ENCODE results near the gene CNMD.
"Not testable (repeated sequence)": the region's sequence is repeated elsewhere in the genome, so short reads cannot be mapped to it uniquely, and the experiment has no call there.

Gene CNMD

DNA sequence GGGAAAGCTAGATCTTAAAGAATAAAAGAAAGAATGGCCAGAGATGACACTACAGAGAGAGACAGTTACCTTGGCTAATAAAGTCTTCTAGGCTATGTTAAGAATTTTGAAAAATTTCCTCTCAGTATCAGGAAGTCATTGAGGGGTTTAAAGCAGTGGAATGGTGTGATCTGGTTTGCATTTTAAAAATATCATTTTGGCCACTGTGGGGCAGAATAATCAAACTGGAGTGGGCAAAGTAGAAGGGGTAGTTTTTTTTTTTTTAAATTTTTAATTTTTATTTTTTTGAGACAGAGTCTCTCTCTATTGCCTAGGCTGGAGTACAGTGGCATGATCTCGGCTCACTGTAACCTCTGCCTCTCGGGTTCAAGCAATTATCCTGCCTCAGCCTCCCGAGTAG is 4.4 kb upstream of the CNMD start:
- H3K9me3 ChIP-seq (ENCODE audit: control insufficient read depth, low read length): no peaks in the 10 kb centered on the region
- H3K4me3 ChIP-seq (ENCODE audit: low read length): no peak overlapping the region
- DNase-seq (ENCODE audit: low read depth): no peak
- H3K9ac ChIP-seq (ENCODE audit: low read length): no peak overlapping the region
- H3K4me1 ChIP-seq (ENCODE audit: control insufficient read depth, insufficient read depth, low read length): no peaks in the 10 kb centered on the region
- H3K36me3 ChIP-seq (ENCODE audit: control insufficient read depth, insufficient read depth, low read length, severe bottlenecking): no peaks in the 10 kb centered on the region
- peaks cover 35% of the 10 kb centered on the region for H3K27me3 ChIP-seq (replicated peaks; ENCODE audit: control insufficient read depth, insufficient read depth, low read length)

GRCh38 chr13:52743569-52743968 is 3.9 kb upstream of the CNMD start:
- peaks cover 37% of the 10 kb centered on the region for H3K27me3 ChIP-seq (replicated peaks; ENCODE audit: control insufficient read depth, insufficient read depth, low read length)
- H3K9me3 ChIP-seq (ENCODE audit: control insufficient read depth, low read length): no peaks in the 10 kb centered on the region
- DNase-seq (ENCODE audit: low read depth): no peak
- peaks cover 2% of the 10 kb centered on the region for H3K4me1 ChIP-seq (ENCODE audit: control insufficient read depth, insufficient read depth, low read length)
- H3K9ac ChIP-seq (ENCODE audit: low read length): no peak overlapping the region
- no peaks in the 10 kb centered on the region for H3K36me3 ChIP-seq (ENCODE audit: control insufficient read depth, insufficient read depth, low read length, severe bottlenecking)
- no peak overlapping the region for H3K4me3 ChIP-seq (ENCODE audit: low read length)

DNA sequence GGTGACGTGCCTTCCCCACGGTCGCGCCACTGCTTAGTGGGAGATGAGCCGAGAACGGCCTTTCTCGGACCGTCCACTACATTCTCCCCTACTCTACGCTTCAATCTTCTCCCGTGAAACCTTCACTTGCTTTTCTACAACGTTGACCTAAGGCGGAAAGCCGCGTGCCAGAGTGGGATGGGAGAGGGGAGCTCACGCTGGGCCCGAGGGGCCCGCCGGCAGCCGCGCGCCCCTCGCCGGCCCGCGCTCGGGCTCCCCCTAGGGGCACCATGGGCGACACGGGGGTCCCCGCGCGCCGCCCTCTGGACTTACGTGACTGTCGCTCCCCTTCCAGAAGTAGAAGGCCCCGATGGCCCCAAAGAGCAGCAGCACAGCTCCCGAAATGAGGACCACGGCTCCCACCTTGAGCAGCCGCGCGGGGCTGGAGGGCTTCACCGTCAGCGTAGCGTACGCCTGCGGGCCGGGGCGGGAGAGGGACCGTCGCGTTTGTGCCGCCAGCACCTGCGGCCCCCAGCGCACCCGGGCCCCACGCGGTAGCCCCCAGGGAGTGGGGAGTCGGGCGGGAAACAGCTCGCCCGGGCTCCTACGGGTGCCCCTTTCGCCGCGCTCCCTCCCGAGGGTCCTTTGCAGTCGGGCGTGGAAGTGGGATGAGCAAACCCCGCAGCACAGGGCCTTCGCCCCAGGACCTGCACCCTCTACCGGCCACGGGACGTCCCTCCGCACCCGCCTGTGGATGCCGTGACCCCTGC is 727 bp downstream of the CNMD start:
- Histone ChIP-seq H3K27me3 (replicated peaks; ENCODE audit: control insufficient read depth, insufficient read depth, low read length) (peaks cover 53% of the 10 kb centered on the region), H3K4me1 (ENCODE audit: control insufficient read depth, insufficient read depth, low read length) (peaks cover 3% of the 10 kb centered on the region), H3K4me3 (ENCODE audit: low read length) (peak overlapping the region; percentile 50), H3K36me3 (ENCODE audit: control insufficient read depth, insufficient read depth, low read length, severe bottlenecking) (no peaks in the 10 kb centered on the region), H3K9ac (ENCODE audit: low read length) (no peak overlapping the region), H3K9me3 (ENCODE audit: control insufficient read depth, low read length) (no peaks in the 10 kb centered on the region)
- DNase-seq (ENCODE audit: low read depth): peak; percentile 2

DNA sequence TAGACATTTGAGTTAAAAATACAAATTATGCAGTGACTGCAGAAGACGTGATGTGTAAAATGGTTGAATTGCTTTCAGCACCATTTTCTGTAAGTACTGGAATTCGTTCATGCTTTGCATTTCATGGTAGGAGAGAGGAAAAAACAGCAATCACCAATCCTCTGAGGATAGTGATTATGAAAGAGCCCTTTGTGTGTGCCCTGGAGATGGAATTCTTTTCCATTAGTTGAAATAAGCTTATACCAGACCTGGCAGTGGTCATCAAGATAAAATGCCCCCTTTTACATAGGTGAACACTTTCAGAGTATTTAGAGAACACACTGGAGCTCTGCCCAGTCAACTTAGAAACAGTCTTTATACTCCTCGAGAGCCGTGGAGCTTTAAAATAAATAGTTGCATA is 1.7 kb downstream of the CNMD start:
- no peak for DNase-seq (ENCODE audit: low read depth)
- Histone ChIP-seq H3K4me3 (ENCODE audit: low read length) (no peak overlapping the region), H3K36me3 (ENCODE audit: control insufficient read depth, insufficient read depth, low read length, severe bottlenecking) (no peaks in the 10 kb centered on the region), H3K4me1 (ENCODE audit: control insufficient read depth, insufficient read depth, low read length) (peaks cover 3% of the 10 kb centered on the region), H3K9me3 (ENCODE audit: control insufficient read depth, low read length) (no peaks in the 10 kb centered on the region), H3K9ac (ENCODE audit: low read length) (no peak overlapping the region), H3K27me3 (replicated peaks; ENCODE audit: control insufficient read depth, insufficient read depth, low read length) (peaks cover 52% of the 10 kb centered on the region)

DNA sequence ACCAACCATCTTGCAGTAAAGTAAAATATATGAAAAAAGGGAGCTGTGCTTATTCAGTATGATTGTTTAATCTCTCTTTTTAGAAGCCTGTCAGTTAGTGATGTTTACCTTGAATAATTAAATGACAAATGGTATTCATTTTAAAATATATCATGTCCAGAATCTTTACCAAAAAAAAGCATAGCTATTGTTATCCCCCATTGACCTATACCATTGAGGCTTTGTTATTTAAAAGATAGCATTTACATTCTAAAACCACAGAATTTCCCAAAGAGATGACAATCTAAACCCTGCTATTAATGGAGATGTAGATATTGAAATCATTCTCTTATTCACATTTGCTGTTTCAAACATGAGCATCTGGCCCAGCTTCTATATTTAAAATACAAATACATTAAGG is 2.2 kb downstream of the CNMD start:
- no peaks in the 10 kb centered on the region for H3K36me3 ChIP-seq (ENCODE audit: control insufficient read depth, insufficient read depth, low read length, severe bottlenecking)
- no peaks in the 10 kb centered on the region for H3K9me3 ChIP-seq (ENCODE audit: control insufficient read depth, low read length)
- H3K27me3 ChIP-seq (replicated peaks; ENCODE audit: control insufficient read depth, insufficient read depth, low read length): peaks cover 53% of the 10 kb centered on the region
- H3K4me1 ChIP-seq (ENCODE audit: control insufficient read depth, insufficient read depth, low read length): peaks cover 3% of the 10 kb centered on the region
- H3K4me3 ChIP-seq (ENCODE audit: low read length): no peak overlapping the region
- no peak for DNase-seq (ENCODE audit: low read depth)
- H3K9ac ChIP-seq (ENCODE audit: low read length): no peak overlapping the region

- H3K36me3 ChIP-seq (ENCODE audit: control insufficient read depth, insufficient read depth, low read length, severe bottlenecking): no peaks in the 10 kb centered on the region
- H3K9ac ChIP-seq (ENCODE audit: low read length): no peak overlapping the region
- no peaks in the 10 kb centered on the region for H3K9me3 ChIP-seq (ENCODE audit: control insufficient read depth, low read length)
- peaks cover 3% of the 10 kb centered on the region for H3K4me1 ChIP-seq (ENCODE audit: control insufficient read depth, insufficient read depth, low read length)
- DNase-seq (ENCODE audit: low read depth): no peak
- no peak overlapping the region for H3K4me3 ChIP-seq (ENCODE audit: low read length)
- peaks cover 53% of the 10 kb centered on the region for H3K27me3 ChIP-seq (replicated peaks; ENCODE audit: control insufficient read depth, insufficient read depth, low read length)
Observed at GRCh38 chr13:52736891-52737290, 2.7 kb downstream of the CNMD start.

DNA sequence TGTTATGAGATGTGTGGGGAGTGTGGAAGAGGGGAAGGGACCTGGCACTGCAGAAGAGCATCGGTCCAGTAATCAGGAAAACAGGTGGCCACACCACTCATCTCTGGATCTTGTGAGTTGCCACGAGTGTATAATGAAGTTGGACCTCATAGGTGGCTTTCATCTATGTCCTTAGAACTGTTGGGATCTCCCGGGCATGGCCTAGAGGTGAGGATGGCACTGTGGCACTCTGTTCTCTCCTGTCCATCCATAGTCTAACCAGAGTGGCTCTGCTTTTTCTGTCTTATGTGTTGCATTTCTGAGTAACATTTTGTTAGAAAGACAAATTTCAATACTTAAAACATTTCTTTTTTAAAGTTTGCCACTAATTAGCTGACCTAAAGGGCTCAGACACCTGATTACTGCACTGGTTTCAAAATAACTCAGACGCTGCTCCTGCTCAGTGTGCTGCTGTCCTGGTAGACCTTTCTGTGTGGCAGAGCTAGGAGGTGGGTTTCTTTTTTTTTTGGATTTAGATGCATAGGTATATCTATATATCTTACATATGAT is 5.5 kb downstream of the CNMD start:
- peaks cover 39% of the 10 kb centered on the region for H3K27me3 ChIP-seq (replicated peaks; ENCODE audit: control insufficient read depth, insufficient read depth, low read length)
- H3K9me3 ChIP-seq (ENCODE audit: control insufficient read depth, low read length): no peaks in the 10 kb centered on the region
- H3K4me1 ChIP-seq (ENCODE audit: control insufficient read depth, insufficient read depth, low read length): peaks cover 3% of the 10 kb centered on the region
- no peak overlapping the region for H3K4me3 ChIP-seq (ENCODE audit: low read length)
- H3K9ac ChIP-seq (ENCODE audit: low read length): no peak overlapping the region
- H3K36me3 ChIP-seq (ENCODE audit: control insufficient read depth, insufficient read depth, low read length, severe bottlenecking): no peaks in the 10 kb centered on the region
- DNase-seq (ENCODE audit: low read depth): no peak

DNA sequence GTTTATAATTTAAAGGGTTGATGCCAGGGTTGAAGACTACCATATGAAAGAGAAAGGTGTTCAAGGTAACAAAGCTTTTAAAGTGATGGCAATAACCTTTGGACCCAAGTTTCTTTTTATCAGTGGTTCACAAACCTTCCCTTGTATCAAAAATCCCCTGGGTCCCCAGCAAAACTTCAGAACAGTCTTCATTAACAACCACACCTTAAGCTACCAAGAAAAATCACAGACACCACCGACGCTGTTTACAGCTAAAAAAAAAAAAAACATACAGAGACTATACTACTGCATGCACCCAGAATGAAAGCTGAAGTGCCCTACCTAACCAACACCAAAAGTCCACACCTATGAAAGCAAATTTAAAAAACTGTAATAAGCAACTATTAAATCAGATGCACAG is 13.4 kb downstream of the CNMD start:
- no peaks in the 10 kb centered on the region for H3K36me3 ChIP-seq (ENCODE audit: control insufficient read depth, insufficient read depth, low read length, severe bottlenecking)
- peaks cover 4% of the 10 kb centered on the region for H3K27me3 ChIP-seq (replicated peaks; ENCODE audit: control insufficient read depth, insufficient read depth, low read length)
- no peak overlapping the region for H3K4me3 ChIP-seq (ENCODE audit: low read length)
- H3K9ac ChIP-seq (ENCODE audit: low read length): no peak overlapping the region
- no peaks in the 10 kb centered on the region for H3K9me3 ChIP-seq (ENCODE audit: control insufficient read depth, low read length)
- DNase-seq (ENCODE audit: low read depth): no peak
- H3K4me1 ChIP-seq (ENCODE audit: control insufficient read depth, insufficient read depth, low read length): no peaks in the 10 kb centered on the region

GRCh38 chr13:52725302-52725701 is 14.3 kb downstream of the CNMD start:
- H3K9me3 ChIP-seq (ENCODE audit: control insufficient read depth, low read length): no peaks in the 10 kb centered on the region
- no peak overlapping the region for H3K9ac ChIP-seq (ENCODE audit: low read length)
- no peak for DNase-seq (ENCODE audit: low read depth)
- no peak overlapping the region for H3K4me3 ChIP-seq (ENCODE audit: low read length)
- no peaks in the 10 kb centered on the region for H3K27me3 ChIP-seq (replicated peaks; ENCODE audit: control insufficient read depth, insufficient read depth, low read length)
- H3K36me3 ChIP-seq (ENCODE audit: control insufficient read depth, insufficient read depth, low read length, severe bottlenecking): no peaks in the 10 kb centered on the region
- H3K4me1 ChIP-seq (ENCODE audit: control insufficient read depth, insufficient read depth, low read length): no peaks in the 10 kb centered on the region

- H3K4me3 ChIP-seq (ENCODE audit: low read length): no peak overlapping the region
- no peaks in the 10 kb centered on the region for H3K27me3 ChIP-seq (replicated peaks; ENCODE audit: control insufficient read depth, insufficient read depth, low read length)
- H3K9me3 ChIP-seq (ENCODE audit: control insufficient read depth, low read length): no peaks in the 10 kb centered on the region
- DNase-seq (ENCODE audit: low read depth): no peak
- H3K36me3 ChIP-seq (ENCODE audit: control insufficient read depth, insufficient read depth, low read length, severe bottlenecking): no peaks in the 10 kb centered on the region
- H3K4me1 ChIP-seq (ENCODE audit: control insufficient read depth, insufficient read depth, low read length): no peaks in the 10 kb centered on the region
- no peak overlapping the region for H3K9ac ChIP-seq (ENCODE audit: low read length)
Observed at GRCh38 chr13:52723181-52723580, 16.4 kb downstream of the CNMD start.

DNA sequence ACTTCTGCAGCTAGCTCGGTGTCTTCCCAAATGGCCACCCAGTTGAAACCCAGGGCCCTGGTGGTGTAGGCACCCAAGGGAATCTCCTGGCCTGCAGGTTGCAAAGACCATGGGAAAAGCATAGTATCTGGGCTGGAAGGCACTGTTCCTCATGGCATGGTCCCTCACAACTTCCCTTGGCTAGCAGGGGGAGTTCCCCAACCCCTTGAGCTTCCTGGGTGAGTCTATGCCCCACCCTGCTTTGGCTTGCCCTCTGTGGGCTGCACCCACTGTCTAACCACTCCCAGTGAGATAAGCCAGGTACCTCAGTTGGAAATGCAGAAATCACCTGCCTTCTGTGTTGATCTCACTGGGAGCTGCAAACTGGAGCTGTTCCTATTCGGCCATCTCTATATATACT is 18.3 kb downstream of the CNMD start:
- not testable (repeated sequence) for H3K27me3 ChIP-seq (replicated peaks; ENCODE audit: control insufficient read depth, insufficient read depth, low read length); H3K9me3 ChIP-seq (ENCODE audit: control insufficient read depth, low read length); DNase-seq (ENCODE audit: low read depth); H3K9ac ChIP-seq (ENCODE audit: low read length); H3K4me1 ChIP-seq (ENCODE audit: control insufficient read depth, insufficient read depth, low read length); H3K4me3 ChIP-seq (ENCODE audit: low read length); H3K36me3 ChIP-seq (ENCODE audit: control insufficient read depth, insufficient read depth, low read length, severe bottlenecking)

GRCh38 chr13:52720904-52721303 is 18.7 kb downstream of the CNMD start:
- not testable (repeated sequence) for H3K4me1 ChIP-seq (ENCODE audit: control insufficient read depth, insufficient read depth, low read length); H3K9me3 ChIP-seq (ENCODE audit: control insufficient read depth, low read length); H3K9ac ChIP-seq (ENCODE audit: low read length); H3K36me3 ChIP-seq (ENCODE audit: control insufficient read depth, insufficient read depth, low read length, severe bottlenecking); H3K4me3 ChIP-seq (ENCODE audit: low read length); DNase-seq (ENCODE audit: low read depth); H3K27me3 ChIP-seq (replicated peaks; ENCODE audit: control insufficient read depth, insufficient read depth, low read length)

Data from adipocyte (in vitro differentiated cells).